MM.1S (cell line): Measurements from ENCODE around the gene MSI1.

Experiments used
- DNase-seq: peaks from one replicate; pipeline ENCODE4 v3.0.0-alpha.2; 2015
- H2AFZ ChIP-seq: fragments of 300-600 bp; sonication (generic); 2 replicates; pipeline ENCODE4 v1.6.0; 2016; ENCODE audit warnings: antibody characterized with exemption, low read length
- H3F3A ChIP-seq: fragments of 300-600 bp; sonication (generic); 2 replicates; pipeline ENCODE4 v1.6.1; 2016; ENCODE audit warnings: mild to moderate bottlenecking, antibody characterized with exemption, low read length, moderate library complexity, mixed read lengths; ENCODE audit not compliant: insufficient read depth
- H3K27ac ChIP-seq: fragments of 300-600 bp; sonication (generic); 2 replicates; pipeline ENCODE4 v1.5.1; 2016; ENCODE audit warnings: mild to moderate bottlenecking, low read length
- H3K27me3 ChIP-seq: fragments of 300-600 bp; sonication (generic); replicated peaks from 2 replicates; pipeline ENCODE4 v1.6.0; 2016; ENCODE audit warnings: low read length; ENCODE audit not compliant: insufficient read depth
- H3K36me3 ChIP-seq: fragments of 300-600 bp; sonication (generic); replicated peaks from 2 replicates; pipeline ENCODE4 v1.6.1; 2016; ENCODE audit warnings: mild to moderate bottlenecking, low read length, mixed read lengths; ENCODE audit not compliant: insufficient read depth
- H3K4me1 ChIP-seq: fragments of 300-600 bp; sonication (generic); 2 replicates; pipeline ENCODE4 v1.6.1; 2016; ENCODE audit warnings: low read length, mixed read lengths
- H3K4me2 ChIP-seq: fragments of 300-600 bp; sonication (generic); 2 replicates; pipeline ENCODE4 v1.6.0; 2016; ENCODE audit warnings: low read depth, low read length
- H3K4me3 ChIP-seq: fragments of 300-600 bp; sonication (generic); 2 replicates; pipeline ENCODE4 v1.5.1; 2016; ENCODE audit warnings: low read length, mixed read lengths
- H3K79me2 ChIP-seq: fragments of 300-600 bp; sonication (generic); 2 replicates; pipeline ENCODE4 v1.6.1; 2016; ENCODE audit warnings: mixed run types, low read length, mixed read lengths
- H3K9ac ChIP-seq: fragments of 300-600 bp; sonication (generic); 2 replicates; pipeline ENCODE4 v1.6.1; 2016; ENCODE audit warnings: low read length, mixed read lengths
- H3K9me2 ChIP-seq: fragments of 300-600 bp; sonication (generic); replicated peaks from 2 replicates; pipeline ENCODE4 v1.6.1; 2016; ENCODE audit warnings: mild to moderate bottlenecking, low read length, mixed read lengths; ENCODE audit not compliant: insufficient read depth
- H3K9me3 ChIP-seq: fragments of 300-600 bp; sonication (generic); replicated peaks from 2 replicates; pipeline ENCODE4 v1.6.1; 2016; ENCODE audit warnings: mild to moderate bottlenecking, low read length, mixed read lengths; ENCODE audit not compliant: insufficient read depth
- H4K20me1 ChIP-seq: fragments of 300-600 bp; sonication (generic); 2 replicates; pipeline ENCODE4 v1.6.1; 2016; ENCODE audit warnings: mild to moderate bottlenecking, low read length, moderate library complexity, mixed read lengths; ENCODE audit not compliant: insufficient read depth
- EZH2 ChIP-seq: fragments of 300-600 bp; sonication (generic); optimal IDR thresholded peaks from 2 replicates; pipeline ENCODE3; 2017; ENCODE audit warnings: low read depth, mild to moderate bottlenecking, antibody characterized with exemption, low read length, mixed read lengths
- EZH2phosphoT487 ChIP-seq: fragments of 300-600 bp; sonication (generic); IDR thresholded peaks from 2 replicates; pipeline ENCODE4 v1.6.1; 2018; ENCODE audit warnings: antibody characterized with exemption, low read length
- TF ChIP-seq, protein P1 (sequence below): fragments of 300-600 bp; sonication (generic); IDR thresholded peaks from 2 replicates; pipeline ENCODE4 v1.5.1; 2016; ENCODE audit warnings: antibody characterized with exemption, low read length, mixed read lengths

The MSI1 gene

DNA sequence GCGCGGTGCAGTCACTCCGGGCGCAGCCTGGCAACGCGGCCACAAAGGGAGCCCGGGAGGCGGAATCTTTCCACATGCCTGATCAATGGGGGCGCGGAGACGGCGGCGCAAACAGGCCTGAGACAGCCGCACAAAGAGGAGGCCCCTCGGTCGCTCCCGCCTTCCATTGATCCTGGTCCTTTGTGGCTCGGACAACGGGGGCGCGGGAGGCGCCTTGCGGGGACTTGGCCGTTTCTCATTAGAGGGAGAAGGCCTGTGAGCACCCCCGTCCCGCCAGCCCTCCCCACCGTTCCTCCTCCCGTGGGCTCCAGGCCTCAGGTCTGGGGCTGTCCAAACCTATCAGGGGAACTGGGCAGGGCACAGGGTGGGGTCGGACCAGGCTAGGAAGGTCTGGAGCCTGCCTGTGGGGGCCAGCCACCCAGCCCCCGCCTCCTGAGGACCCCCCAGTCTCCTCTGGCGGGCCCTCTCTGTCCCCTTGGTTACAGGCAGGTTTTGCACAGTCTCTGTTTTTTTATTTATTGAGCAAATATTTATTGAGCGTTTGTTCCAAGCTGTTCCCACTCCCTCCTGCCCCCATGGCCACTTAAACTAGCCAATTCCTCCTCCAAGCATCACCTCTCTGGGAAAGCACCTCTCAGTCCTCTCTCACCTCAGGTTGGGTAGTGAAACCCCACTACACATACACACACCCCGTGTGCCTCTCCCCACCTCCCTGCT lies 29.0 kb upstream of the MSI1 start:
- Histone ChIP-seq H3K9me2 (no peaks in the 10 kb centered on the region), H3K4me2 (no peak overlapping the region), H3K79me2 (no peaks in the 10 kb centered on the region), H3K27ac (no peak overlapping the region), H2AFZ (no peak overlapping the region), H3K9me3 (no peaks in the 10 kb centered on the region), H3K36me3 (no peaks in the 10 kb centered on the region), H3K4me1 (no peaks in the 10 kb centered on the region), H3K27me3 (no peaks in the 10 kb centered on the region), H4K20me1 (no peaks in the 10 kb centered on the region), H3K4me3 (no peak overlapping the region), H3F3A (no peaks in the 10 kb centered on the region), H3K9ac (no peak overlapping the region)
- TF ChIP-seq, protein P1, sequence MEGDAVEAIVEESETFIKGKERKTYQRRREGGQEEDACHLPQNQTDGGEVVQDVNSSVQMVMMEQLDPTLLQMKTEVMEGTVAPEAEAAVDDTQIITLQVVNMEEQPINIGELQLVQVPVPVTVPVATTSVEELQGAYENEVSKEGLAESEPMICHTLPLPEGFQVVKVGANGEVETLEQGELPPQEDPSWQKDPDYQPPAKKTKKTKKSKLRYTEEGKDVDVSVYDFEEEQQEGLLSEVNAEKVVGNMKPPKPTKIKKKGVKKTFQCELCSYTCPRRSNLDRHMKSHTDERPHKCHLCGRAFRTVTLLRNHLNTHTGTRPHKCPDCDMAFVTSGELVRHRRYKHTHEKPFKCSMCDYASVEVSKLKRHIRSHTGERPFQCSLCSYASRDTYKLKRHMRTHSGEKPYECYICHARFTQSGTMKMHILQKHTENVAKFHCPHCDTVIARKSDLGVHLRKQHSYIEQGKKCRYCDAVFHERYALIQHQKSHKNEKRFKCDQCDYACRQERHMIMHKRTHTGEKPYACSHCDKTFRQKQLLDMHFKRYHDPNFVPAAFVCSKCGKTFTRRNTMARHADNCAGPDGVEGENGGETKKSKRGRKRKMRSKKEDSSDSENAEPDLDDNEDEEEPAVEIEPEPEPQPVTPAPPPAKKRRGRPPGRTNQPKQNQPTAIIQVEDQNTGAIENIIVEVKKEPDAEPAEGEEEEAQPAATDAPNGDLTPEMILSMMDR: no peak
- TF ChIP-seq EZH2: no peak
- no peak for TF ChIP-seq EZH2phosphoT487
- DNase-seq: no peak

DNA sequence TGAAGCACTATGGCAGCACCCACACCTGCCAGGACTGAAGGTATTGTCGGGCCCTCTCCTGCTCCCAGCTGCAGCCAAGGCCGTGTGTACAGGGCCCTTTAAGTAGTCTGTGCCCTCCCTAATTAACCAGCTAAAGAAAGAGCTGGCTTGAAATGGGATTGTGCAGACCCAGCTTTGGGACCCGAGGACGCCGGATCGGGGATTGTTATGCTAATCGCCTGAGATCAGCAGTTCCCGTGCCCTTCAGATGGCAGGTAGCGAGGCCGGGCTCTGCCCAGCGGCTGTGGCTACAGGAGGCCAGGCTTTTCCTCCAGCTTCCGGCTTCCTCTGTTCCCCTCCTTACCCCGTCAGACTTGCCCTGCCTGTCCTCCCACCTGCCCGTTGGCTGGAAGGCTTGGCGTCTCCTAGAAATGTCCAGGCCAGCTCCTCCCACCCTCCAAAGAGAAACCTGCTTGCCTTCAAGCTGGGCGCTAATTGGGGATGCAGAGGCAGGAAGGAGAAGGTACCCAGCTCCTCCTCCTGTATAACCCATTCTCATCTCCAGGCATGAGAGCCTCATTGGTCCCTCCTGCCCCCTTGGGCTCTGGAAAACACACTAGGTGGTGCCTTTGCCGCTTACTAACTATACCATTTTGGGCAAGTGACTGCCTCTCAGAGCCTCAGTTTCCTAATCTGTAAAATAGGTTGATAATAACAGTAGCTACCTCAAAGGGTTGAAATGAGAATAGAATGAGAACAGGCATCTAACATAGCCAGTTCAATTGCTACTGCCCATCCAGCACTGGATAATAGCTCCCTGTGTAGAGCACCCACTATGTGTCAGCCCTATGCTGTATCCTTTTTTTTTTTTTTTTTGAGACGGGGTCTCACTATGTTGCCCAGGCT lies 25.8 kb upstream of the MSI1 start:
- no peak overlapping the region for H3K27ac ChIP-seq

DNA sequence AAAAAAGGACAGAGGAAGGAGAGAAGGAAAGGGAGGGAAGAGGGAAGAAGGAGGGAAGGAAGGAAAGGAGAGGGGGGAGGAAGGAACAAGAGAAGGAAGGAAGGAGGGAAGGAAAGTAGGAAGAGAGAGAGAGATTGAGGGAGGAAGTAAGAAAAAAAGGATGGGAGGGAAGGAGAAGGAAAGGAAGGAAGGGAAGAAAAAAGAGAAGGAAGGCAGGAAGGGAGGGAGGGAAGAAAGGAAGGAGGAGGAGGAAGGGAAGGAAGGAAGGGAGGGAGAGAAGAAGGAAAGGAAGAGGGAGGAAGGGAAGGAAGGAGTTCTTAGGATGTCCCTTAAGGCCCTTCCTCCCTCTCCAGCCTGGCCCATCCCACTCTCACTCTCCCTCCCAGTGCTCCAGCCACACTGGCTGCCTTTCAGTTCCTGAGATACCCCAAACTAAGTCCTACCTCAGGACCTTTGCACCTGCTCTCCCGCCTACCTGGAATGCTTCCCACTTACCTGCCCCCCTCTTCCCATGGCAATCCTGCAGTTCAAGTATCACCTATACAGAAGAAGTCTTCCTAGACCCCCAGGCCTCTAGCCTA lies 21.7 kb upstream of the MSI1 start:
- no peak for TF ChIP-seq EZH2phosphoT487
- TF ChIP-seq EZH2: no peak
- TF ChIP-seq, protein P1: no peak
- Histone ChIP-seq H3K27me3 (no peaks in the 10 kb centered on the region), H3K79me2 (no peaks in the 10 kb centered on the region), H3K36me3 (no peaks in the 10 kb centered on the region), H3K4me1 (no peaks in the 10 kb centered on the region), H3K27ac (no peak overlapping the region), H3K4me3 (no peak overlapping the region), H3K9me2 (no peaks in the 10 kb centered on the region), H3F3A (no peaks in the 10 kb centered on the region), H3K9me3 (no peaks in the 10 kb centered on the region), H3K4me2 (no peak overlapping the region), H3K9ac (no peak overlapping the region), H4K20me1 (no peaks in the 10 kb centered on the region), H2AFZ (no peak overlapping the region)
- no peak for DNase-seq

More for the DNA sequence above, 25.8 kb upstream of the MSI1 start:
- no peaks in the 10 kb centered on the region for H3K9me2 ChIP-seq
- H3K4me1 ChIP-seq: no peaks in the 10 kb centered on the region
- no peak overlapping the region for H3K4me3 ChIP-seq
- DNase-seq: no peak
- H2AFZ ChIP-seq: no peak overlapping the region
- H3K9me3 ChIP-seq: no peaks in the 10 kb centered on the region
- no peaks in the 10 kb centered on the region for H3K79me2 ChIP-seq
- no peaks in the 10 kb centered on the region for H3F3A ChIP-seq
- no peaks in the 10 kb centered on the region for H3K27me3 ChIP-seq
- no peaks in the 10 kb centered on the region for H3K36me3 ChIP-seq
- H3K4me2 ChIP-seq: no peak overlapping the region
- H3K9ac ChIP-seq: no peak overlapping the region
- no peaks in the 10 kb centered on the region for H4K20me1 ChIP-seq
- TF ChIP-seq EZH2 (no peak), EZH2phosphoT487 (no peak)
- TF ChIP-seq, protein P1: no peak
